Neural progenitor cell (in vitro differentiated cells): ENCODE data around the gene KIF26B. TPM values are rescaled to one million over a fixed set of nuclear protein-coding genes. Genes with fewer than 3 reads are reported as not detected.

ENCODE experiments used
- DNase-seq: peaks from one replicate; pipeline ENCODE4 v3.0.0-alpha.2; 2016; ENCODE audit warnings: low spot score
- H2AFZ ChIP-seq: fragments of 200-600 bp; sonication (generic); replicated peaks from 2 replicates; pipeline ENCODE4 v1.6.1; 2016; ENCODE audit warnings: antibody characterized with exemption
- H3F3A ChIP-seq: fragments of 200-600 bp; sonication (generic); 2 replicates; pipeline ENCODE4 v1.6.1; 2016; ENCODE audit warnings: antibody characterized with exemption, low read depth
- H3K27ac ChIP-seq: fragments of 200-600 bp; sonication (generic); 2 replicates; pipeline ENCODE4 v1.5.1; 2016; ENCODE audit warnings: mild to moderate bottlenecking
- H3K27me3 ChIP-seq: fragments of 200-600 bp; sonication (generic); 2 replicates; pipeline ENCODE4 v1.6.1; 2016; ENCODE audit warnings: mild to moderate bottlenecking, moderate library complexity
- H3K36me3 ChIP-seq: fragments of 200-600 bp; sonication (generic); 2 replicates; pipeline ENCODE4 v1.5.1; 2016
- H3K4me1 ChIP-seq: fragments of 200-600 bp; sonication (generic); 2 replicates; pipeline ENCODE4 v1.6.1; 2016; ENCODE audit warnings: mixed run types
- H3K4me2 ChIP-seq: fragments of 200-600 bp; sonication (generic); 2 replicates; pipeline ENCODE4 v1.6.1; 2016
- H3K4me3 ChIP-seq: fragments of 200-600 bp; sonication (generic); 2 replicates; pipeline ENCODE4 v1.5.1; 2016
- H3K79me2 ChIP-seq: fragments of 200-600 bp; sonication (generic); 2 replicates; pipeline ENCODE4 v1.6.1; 2016; ENCODE audit warnings: low read depth
- H3K9ac ChIP-seq: fragments of 200-600 bp; sonication (generic); 2 replicates; pipeline ENCODE4 v1.6.1; 2016
- H3K9me3 ChIP-seq: fragments of 200-600 bp; sonication (generic); 2 replicates; pipeline ENCODE4 v1.5.1; 2016; ENCODE audit warnings: low read depth
- H4K20me1 ChIP-seq: fragments of 200-600 bp; sonication (generic); 2 replicates; pipeline ENCODE4 v1.6.1; 2016; ENCODE audit warnings: low read depth
- H3K27ac Mint-ChIP-seq: 3 replicates; pipeline ENCODE4 v1.8.0; 2021; ENCODE audit warnings: mixed read lengths
- H3K27me3 Mint-ChIP-seq: 2 replicates; pipeline ENCODE4 v1.8.0; 2022; ENCODE audit warnings: low read depth, mild to moderate bottlenecking, inconsistent platforms, moderate library complexity, mixed read lengths; ENCODE audit not compliant: insufficient read depth
- H3K36me3 Mint-ChIP-seq: 3 replicates; pipeline ENCODE4 v1.8.0; 2021; ENCODE audit warnings: mixed read lengths
- H3K4me1 Mint-ChIP-seq: 3 replicates; pipeline ENCODE4 v1.8.0; 2021; ENCODE audit warnings: mixed read lengths
- H3K4me3 Mint-ChIP-seq: 3 replicates; pipeline ENCODE4 v1.8.0; 2021; ENCODE audit warnings: mild to moderate bottlenecking, moderate library complexity, mixed read lengths
- H3K9me3 Mint-ChIP-seq: 3 replicates; pipeline ENCODE4 v1.8.0; 2020; ENCODE audit warnings: mixed read lengths
- CTCF ChIP-seq: fragments of 200-600 bp; sonication (generic); IDR thresholded peaks from 2 replicates; pipeline ENCODE4 v1.5.1; 2017; ENCODE audit warnings: antibody characterized with exemption, mild to moderate bottlenecking
- EZH2 ChIP-seq: fragments of 200-600 bp; sonication (generic); IDR thresholded peaks from 2 replicates; pipeline ENCODE4 v1.6.1; 2017; ENCODE audit warnings: antibody characterized with exemption, mild to moderate bottlenecking, moderate library complexity
- EZH2phosphoT487 ChIP-seq: fragments of 200-600 bp; sonication (generic); IDR thresholded peaks from 2 replicates; pipeline ENCODE4 v1.6.1; 2017; ENCODE audit warnings: antibody characterized with exemption
- total RNA-seq: library from RNA; depleted of rRNA; stranded (reverse); fragments of >200 nt; gene quantifications from 2 replicates; pipeline ENCODE4 v1.2.3, GENCODE V29; 2015; ENCODE audit warnings: low replicate concordance

KIF26B gene
- total RNA-seq, 1 donor from 2014 or later: 0.47 TPM

DNA sequence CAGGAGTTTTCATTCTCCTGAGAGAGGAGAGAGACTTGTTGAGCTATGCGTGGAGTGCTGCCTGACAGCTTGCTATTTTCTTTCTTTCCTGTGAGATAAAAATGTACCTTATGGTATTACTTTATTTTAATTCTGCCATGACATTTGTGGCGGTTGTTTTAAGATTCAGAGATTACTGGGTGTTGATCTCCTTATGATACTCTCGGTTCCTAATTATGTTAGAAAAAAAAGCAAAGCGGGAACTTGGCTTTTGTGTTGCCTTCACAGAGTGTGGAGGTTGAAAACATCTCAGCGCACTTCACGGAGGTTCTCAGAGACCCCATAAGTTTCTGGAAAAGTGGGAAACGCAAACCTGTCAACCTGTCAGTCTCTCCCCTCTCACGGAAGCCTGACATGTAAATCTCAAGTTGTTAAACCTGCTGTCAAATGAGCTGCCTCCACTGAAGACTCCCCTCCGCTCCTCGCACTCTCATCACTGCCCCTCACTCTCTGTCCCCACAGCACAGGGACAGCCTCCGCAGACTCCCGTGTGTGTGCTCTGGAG, 405.6 kb downstream of the KIF26B start:
- Histone ChIP-seq H3K4me2 (no peak overlapping the region), H3K79me2 (no peaks in the 10 kb centered on the region), H3K9me3 (no peaks in the 10 kb centered on the region), H3K9ac (no peak overlapping the region), H3F3A (no peaks in the 10 kb centered on the region), H3K27ac (no peak overlapping the region), H3K4me1 (no peaks in the 10 kb centered on the region), H2AFZ (no peak overlapping the region), H4K20me1 (no peaks in the 10 kb centered on the region), H3K27me3 (no peaks in the 10 kb centered on the region), H3K4me3 (no peak overlapping the region), H3K36me3 (no peaks in the 10 kb centered on the region)
- Mint-ChIP-seq H3K27me3 (peaks cover 5% of the 10 kb centered on the region), H3K27ac (peak overlapping the region; percentile 67), H3K36me3 (peaks cover 4% of the 10 kb centered on the region), H3K4me3 (no peak overlapping the region), H3K9me3 (no peaks in the 10 kb centered on the region), H3K4me1 (peaks cover 7% of the 10 kb centered on the region)
- TF ChIP-seq CTCF (no peak), EZH2 (no peak), EZH2phosphoT487 (no peak)
- DNase-seq: no peak

DNA sequence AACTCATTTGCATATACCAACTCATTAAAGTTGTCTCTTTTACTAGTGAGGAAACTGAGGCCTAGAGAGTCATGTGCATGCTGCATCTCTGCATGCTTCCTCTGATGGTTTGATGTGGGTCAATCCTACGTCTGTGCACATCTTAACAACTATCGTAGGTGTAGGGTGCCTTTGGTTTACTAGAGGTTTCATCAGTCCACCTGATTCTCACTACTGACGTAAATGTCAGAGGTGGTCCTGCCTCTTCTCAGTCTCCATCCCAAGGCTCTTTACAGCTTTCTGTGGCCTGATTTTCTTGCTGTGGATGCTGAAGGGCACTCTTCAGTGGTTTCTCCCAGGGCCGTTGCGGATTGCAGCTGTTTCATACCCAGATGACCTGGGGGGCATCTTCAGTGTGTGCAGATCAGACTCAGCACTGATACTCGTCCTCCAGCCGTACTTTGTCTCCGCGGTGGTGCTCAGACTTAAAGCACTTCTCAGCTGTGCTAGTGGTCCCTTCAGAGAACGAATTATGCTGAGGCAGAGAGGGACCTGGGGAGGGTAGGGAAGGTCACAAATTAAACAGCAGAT, 407.0 kb downstream of the KIF26B start:
- H3K27ac Mint-ChIP-seq: no peak overlapping the region
- H3K4me1 ChIP-seq: no peaks in the 10 kb centered on the region
- no peak for DNase-seq
- H3K9me3 Mint-ChIP-seq: peaks cover 4% of the 10 kb centered on the region
- no peak overlapping the region for H3K4me3 ChIP-seq
- H4K20me1 ChIP-seq: no peaks in the 10 kb centered on the region
- no peaks in the 10 kb centered on the region for H3K79me2 ChIP-seq
- H3K27me3 ChIP-seq: no peaks in the 10 kb centered on the region
- H3K36me3 Mint-ChIP-seq: peaks cover 4% of the 10 kb centered on the region
- no peak overlapping the region for H3K27ac ChIP-seq
- TF ChIP-seq CTCF (no peak), EZH2 (no peak), EZH2phosphoT487 (no peak)
- peaks cover 9% of the 10 kb centered on the region for H3K4me1 Mint-ChIP-seq
- no peak overlapping the region for H2AFZ ChIP-seq
- H3F3A ChIP-seq: no peaks in the 10 kb centered on the region
- peaks cover 5% of the 10 kb centered on the region for H3K27me3 Mint-ChIP-seq
- no peak overlapping the region for H3K4me3 Mint-ChIP-seq
- H3K4me2 ChIP-seq: no peak overlapping the region
- no peak overlapping the region for H3K9ac ChIP-seq
- no peaks in the 10 kb centered on the region for H3K9me3 ChIP-seq
- H3K36me3 ChIP-seq: no peaks in the 10 kb centered on the region

DNA sequence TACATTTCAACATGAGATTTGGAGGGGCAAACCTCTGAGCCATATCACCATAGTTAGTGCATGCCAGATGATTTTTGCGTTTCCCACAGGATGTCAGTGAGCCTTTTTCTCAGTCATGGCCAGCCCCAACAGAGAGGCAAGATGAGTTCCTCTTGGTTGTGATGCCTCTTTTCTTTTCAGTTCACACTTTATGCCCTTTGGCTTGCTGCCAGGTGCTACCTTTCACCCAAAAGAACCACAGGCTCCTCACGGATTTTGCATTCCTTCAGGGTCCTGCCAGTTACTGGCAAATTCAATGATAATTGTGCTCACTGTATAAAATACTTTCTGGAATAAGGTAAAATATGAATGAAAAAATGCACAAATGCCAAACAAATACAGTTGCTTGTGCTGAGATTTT, 411.3 kb downstream of the KIF26B start:
- no peak overlapping the region for H3K4me3 ChIP-seq
- no peaks in the 10 kb centered on the region for H3K36me3 Mint-ChIP-seq
- H3K27ac Mint-ChIP-seq: no peak overlapping the region
- H3K9ac ChIP-seq: no peak overlapping the region
- TF ChIP-seq CTCF (no peak), EZH2 (no peak), EZH2phosphoT487 (no peak)
- H2AFZ ChIP-seq: no peak overlapping the region
- peaks cover 30% of the 10 kb centered on the region for H3K4me1 Mint-ChIP-seq
- H3K4me2 ChIP-seq: no peak overlapping the region
- H3K27ac ChIP-seq: no peak overlapping the region
- no peaks in the 10 kb centered on the region for H3K79me2 ChIP-seq
- no peaks in the 10 kb centered on the region for H3K27me3 ChIP-seq
- H3K27me3 Mint-ChIP-seq: peaks cover 6% of the 10 kb centered on the region
- peaks cover 3% of the 10 kb centered on the region for H3K4me1 ChIP-seq
- H3K4me3 Mint-ChIP-seq: no peak overlapping the region
- peaks cover 13% of the 10 kb centered on the region for H3K9me3 Mint-ChIP-seq
- no peaks in the 10 kb centered on the region for H4K20me1 ChIP-seq
- no peaks in the 10 kb centered on the region for H3K36me3 ChIP-seq
- H3K9me3 ChIP-seq: no peaks in the 10 kb centered on the region
- no peak for DNase-seq
- H3F3A ChIP-seq: peaks cover 2% of the 10 kb centered on the region
